IMR-90 (cell line): ENCODE measurements around the gene DCP2. TPM values are rescaled to one million over a fixed set of nuclear protein-coding genes. Genes with fewer than 3 reads are reported as not detected.

Experiments
- ATAC-seq: fragments of 200-7000 bp; cut with Tn5 transposase; 2 replicates; pipeline ENCODE4 v1.9.1; 2020; ENCODE audit warnings: low read depth, mild to moderate bottlenecking, moderate library complexity
- BruUV-seq: library from RNA; stranded (reverse); fragments of 400-500 nt; replicated peaks from 2 replicates; lab custom pipeline; 2021; lab: Mats Ljungman, UMichigan
- CTCF ChIA-PET: fragments of 300-600 bp; formaldehyde crosslinking; extraction: SDS; loops from one replicate; lab custom pipeline; 2021; ENCODE audit warnings: antibody characterized with exemption; lab: Yijun Ruan, JAX
- POLR2A ChIA-PET: fragments of 300-600 bp; sonication (Branson Sonifier 250); formaldehyde crosslinking; loops from one replicate; lab custom pipeline; 2022; ENCODE audit warnings: antibody characterized with exemption; ENCODE audit not compliant: unreplicated experiment; lab: Charles Lee
- DNase-seq: peaks from one replicate; pipeline ENCODE4 v3.0.0; 2013
- H2AFZ ChIP-seq: replicated peaks from 2 replicates; pipeline ENCODE3; 2013; ENCODE audit warnings: low read length, mild to moderate bottlenecking; ENCODE audit not compliant: poor library complexity
- H2AK5ac ChIP-seq: 2 replicates; pipeline ENCODE4 v1.6.1; 2013; ENCODE audit warnings: low read depth, low read length, inconsistent platforms
- H2AK9ac ChIP-seq: replicated peaks from 2 replicates; pipeline ENCODE3; 2013; ENCODE audit warnings: mild to moderate bottlenecking, low read depth, low read length, moderate library complexity; ENCODE audit not compliant: poor library complexity
- H2BK120ac ChIP-seq: 2 replicates; pipeline ENCODE4 v1.6.1; 2013; ENCODE audit warnings: low read depth, low read length, inconsistent platforms
- H2BK15ac ChIP-seq: 3 replicates; pipeline ENCODE4 v1.6.1; 2013; ENCODE audit warnings: low read depth, low read length, inconsistent platforms
- H2BK20ac ChIP-seq: 2 replicates; pipeline ENCODE4 v1.6.1; 2013; ENCODE audit warnings: low read depth, mild to moderate bottlenecking, inconsistent platforms, low read length, moderate library complexity
- H2BK5ac ChIP-seq: 2 replicates; pipeline ENCODE4 v1.6.1; 2013; ENCODE audit warnings: mild to moderate bottlenecking, low read depth, low read length, inconsistent platforms; ENCODE audit not compliant: poor library complexity, severe bottlenecking
- H3K14ac ChIP-seq: replicated peaks from 2 replicates; pipeline ENCODE4 v1.6.1; 2013; ENCODE audit warnings: low read depth, low read length, inconsistent platforms
- H3K18ac ChIP-seq: 2 replicates; pipeline ENCODE4 v1.6.1; 2013; ENCODE audit warnings: low read depth, low read length, control low read depth
- H3K23ac ChIP-seq: 2 replicates; pipeline ENCODE4 v1.6.1; 2013; ENCODE audit warnings: low read depth, low read length, inconsistent platforms
- H3K27ac ChIP-seq: 2 replicates; pipeline ENCODE4 v1.5.1; 2013; ENCODE audit warnings: mild to moderate bottlenecking, control low read depth, low read length; ENCODE audit not compliant: insufficient read depth
- H3K27me3 ChIP-seq: 2 replicates; pipeline ENCODE4 v1.6.1; 2013; ENCODE audit warnings: low read length; ENCODE audit not compliant: control insufficient read depth, insufficient read depth
- H3K36me3 ChIP-seq: 2 replicates; pipeline ENCODE4 v1.6.1; 2013; ENCODE audit warnings: low read length, mixed read lengths; ENCODE audit not compliant: control insufficient read depth, insufficient read depth
- H3K4ac ChIP-seq: 2 replicates; pipeline ENCODE4 v1.6.1; 2013; ENCODE audit warnings: low read depth, low read length, inconsistent platforms
- H3K4me1 ChIP-seq: 2 replicates; pipeline ENCODE4 v1.6.1; 2013; ENCODE audit warnings: low read length, mixed read lengths; ENCODE audit not compliant: control insufficient read depth, insufficient read depth
- H3K4me2 ChIP-seq: 2 replicates; pipeline ENCODE4 v1.6.1; 2013; ENCODE audit warnings: low read depth, mild to moderate bottlenecking, control low read depth, low read length, moderate library complexity
- H3K4me3 ChIP-seq: 2 replicates; pipeline ENCODE4 v1.5.1; 2013; ENCODE audit warnings: low read depth, mild to moderate bottlenecking, control low read depth, low read length, moderate library complexity; ENCODE audit not compliant: insufficient read depth
- H3K56ac ChIP-seq: 2 replicates; pipeline ENCODE4 v1.6.1; 2013; ENCODE audit warnings: low read length, inconsistent platforms; ENCODE audit not compliant: insufficient read depth; ENCODE audit errors: extremely low read depth
- H3K79me1 ChIP-seq, 2 experiments: 2 replicates each; pipeline ENCODE4 v1.6.1; 2013; ENCODE audit warnings: low read length in 2 of 2, inconsistent platforms in 1 of 2, low read depth in 1 of 2
- H3K9ac ChIP-seq: 2 replicates; pipeline ENCODE4 v1.6.1; 2013; ENCODE audit warnings: low read depth, low read length, control low read depth
- H3K9me1 ChIP-seq: 2 replicates; pipeline ENCODE4 v1.6.1; 2013; ENCODE audit warnings: low read length, inconsistent platforms; ENCODE audit not compliant: insufficient read depth
- H3K9me3 ChIP-seq: 2 replicates; pipeline ENCODE4 v1.6.1; 2013; ENCODE audit warnings: low read length; ENCODE audit not compliant: control insufficient read depth, insufficient read depth
- H4K20me1 ChIP-seq: 2 replicates; pipeline ENCODE4 v1.6.1; 2013; ENCODE audit warnings: low read length, inconsistent platforms; ENCODE audit not compliant: insufficient read depth
- H4K5ac ChIP-seq: 2 replicates; pipeline ENCODE4 v1.6.1; 2013; ENCODE audit warnings: mild to moderate bottlenecking, low read depth, low read length, control low read depth
- H4K8ac ChIP-seq, 2 experiments: 2 replicates each; pipeline ENCODE4 v1.6.1; 2013; ENCODE audit warnings: low read depth in 2 of 2, low read length in 2 of 2, control low read depth in 1 of 2, inconsistent platforms in 1 of 2
- H4K91ac ChIP-seq: 2 replicates; pipeline ENCODE4 v1.6.1; 2013; ENCODE audit warnings: low read depth, low read length, inconsistent platforms; ENCODE audit not compliant: insufficient read depth
- CEBPB ChIP-seq: IDR thresholded peaks from 2 replicates; pipeline ENCODE4 v1.6.1; 2012; ENCODE audit warnings: low read depth, low read length, improper control_type of control experiment
- MXI1 ChIP-seq: IDR thresholded peaks from 2 replicates; pipeline ENCODE4 v1.6.1; 2012; ENCODE audit warnings: low read depth, mild to moderate bottlenecking, low read length, moderate library complexity, borderline replicate concordance
- RAD21 ChIP-seq: IDR thresholded peaks from 2 replicates; pipeline ENCODE4 v1.6.1; 2012; ENCODE audit warnings: low read length, improper control_type of control experiment
- RCOR1 ChIP-seq: IDR thresholded peaks from 2 replicates; pipeline ENCODE4 v1.6.1; 2012; ENCODE audit warnings: mild to moderate bottlenecking, low read length, improper control_type of control experiment; ENCODE audit not compliant: insufficient replicate concordance
- RFX5 ChIP-seq: IDR thresholded peaks from 2 replicates; pipeline ENCODE4 v1.8.0; 2012; ENCODE audit warnings: low read depth, mild to moderate bottlenecking, low read length, moderate library complexity
- WGBS, 2 experiments: methylation state at CpG; one replicate each; pipeline versions ENCODE4 v1.1.5 to v1.1.7; 2013; ENCODE audit warnings: missing lambda C conversion rate in 2 of 2; ENCODE audit not compliant: insufficient read length in 1 of 2; ENCODE audit errors: extremely low coverage in 2 of 2; 5-methylcytosine and 5-hydroxymethylcytosine counted together
- dilution Hi-C: fragments of 300-500 bp; cut with HindIII; formaldehyde crosslinking; loops from one replicate; pipeline ENCODE4 v1.14.3; 2018; ENCODE audit warnings: low sequenced_read_pairs; ENCODE audit not compliant: unreplicated experiment
- in situ Hi-C: fragments of 300-500 bp; cut with MboI; formaldehyde crosslinking; loops from 3 replicates; pipeline ENCODE4 v1.14.3; 2019; ENCODE audit warnings: low sequenced_read_pairs, inconsistent platforms, mixed read lengths
- intact Hi-C: fragments of 100-400 bp; cut with micrococcal nuclease; formaldehyde crosslinking; loops from 2 replicates; pipeline ENCODE4 v1.10.0; 2022
- polyA plus RNA-seq, 3 experiments: library from polyadenylated mRNA; depleted of rRNA; stranded (reverse); fragments of >200 nt; gene quantifications; 2 replicates each; pipeline ENCODE4 v1.2.3, GENCODE V29; 2012; ENCODE audit warnings: low replicate concordance in 1 of 3
- total RNA-seq: library from RNA; depleted of rRNA; stranded (reverse); fragments of >200 nt; gene quantifications from 2 replicates; pipeline ENCODE4 v1.2.3, GENCODE V29; 2012

Gene DCP2
- total and polyA plus RNA-seq, 2 of the 4 experiments (the other 2 are of a cell fraction) = 6.9 to 18.6 TPM

GRCh38 chr5:113062869-113063508 lies 86.4 kb downstream of the DCP2 start:
- BruUV-seq = no TSS peak
- H3K14ac ChIP-seq = peak overlapping the region; percentile 14; the same call in 1 of the 2 replicates
- no peak for ATAC-seq

More at GRCh38 chr5:113062869-113063508, 86.4 kb downstream of the DCP2 start:
- Histone ChIP-seq H3K79me1 (peaks cover 0 to 7% of the 10 kb centered on the region in 2 experiments; a peak in 2 of 4 replicates), H4K91ac (no peak overlapping the region), H3K4me2 (no peak overlapping the region), H2BK5ac (no peak overlapping the region), H3K56ac (no peak overlapping the region), H2BK120ac (peak overlapping the region; percentile 53), H3K27me3 (no peaks in the 10 kb centered on the region), H3K36me3 (peaks cover 49% of the 10 kb centered on the region), H2AK9ac (no peak overlapping the region), H2AFZ (no peak overlapping the region), H2BK20ac (peak overlapping the region; percentile 65; the same call in 1 of the 2 replicates), H3K18ac (no peak overlapping the region; the same call in 1 of the 2 replicates), H4K5ac (no peak overlapping the region), H3K4ac (peak overlapping the region; percentile 23), H3K23ac (0 out of 2 replicates have a peak overlapping the region, but pooled peaks have one; percentile 37), H2AK5ac (peak overlapping the region; percentile 40), H3K9me1 (peaks cover 24% of the 10 kb centered on the region), H3K4me1 (peaks cover 25% of the 10 kb centered on the region), H3K27ac (no peak overlapping the region), H3K4me3 (no peak overlapping the region), H3K9ac (no peak overlapping the region), H2BK15ac (peak overlapping the region; percentile 66; the same call in 1 of the 3 replicates), H4K8ac (peak overlapping the region in 1 of 2 experiments; percentile 27; a peak in 1 of 4 replicates), H4K20me1 (no peaks in the 10 kb centered on the region), H3K9me3 (no peaks in the 10 kb centered on the region)
- no CpG with 5 or more reads among the region's 6 CpGs for WGBS, 2 experiments
- CTCF ChIA-PET = interaction anchor here (0.6 to 0.7 kb wide), 2 partner anchors 47 to 109 kb away, joined by 3 read pairs; no protein-coding TSS in a partner anchor
- dilution Hi-C loops (no loop called here), intact Hi-C loops (loop anchor here (10.0 kb wide), 1 partner anchor 232 kb away; no protein-coding TSS in a partner anchor), in situ Hi-C loops (no loop called here)
- TF ChIP-seq RFX5 = no peak
- TF ChIP-seq RCOR1 = no peak
- TF ChIP-seq MXI1 = no peak
- TF ChIP-seq CEBPB = no peak
- TF ChIP-seq RAD21 = no peak
- POLR2A ChIA-PET = no interaction called here
- DNase-seq = no peak
